NCI-H2171 treated with DMSO at 0.1 percent for 48 hours (cell line): ENCODE data around the gene ATRIP.
A peak's percentile ranks its signal among the peaks of the same experiment; 100 is the strongest.
"Not testable (repeated sequence)": the region's sequence is repeated elsewhere in the genome, so short reads cannot be mapped to it uniquely, and the experiment has no call there.

ENCODE experiments used
- DNase-seq: peaks from one replicate; lab custom pipeline; 2025; lab: John Stamatoyannopoulos, UW

The ATRIP gene

DNA sequence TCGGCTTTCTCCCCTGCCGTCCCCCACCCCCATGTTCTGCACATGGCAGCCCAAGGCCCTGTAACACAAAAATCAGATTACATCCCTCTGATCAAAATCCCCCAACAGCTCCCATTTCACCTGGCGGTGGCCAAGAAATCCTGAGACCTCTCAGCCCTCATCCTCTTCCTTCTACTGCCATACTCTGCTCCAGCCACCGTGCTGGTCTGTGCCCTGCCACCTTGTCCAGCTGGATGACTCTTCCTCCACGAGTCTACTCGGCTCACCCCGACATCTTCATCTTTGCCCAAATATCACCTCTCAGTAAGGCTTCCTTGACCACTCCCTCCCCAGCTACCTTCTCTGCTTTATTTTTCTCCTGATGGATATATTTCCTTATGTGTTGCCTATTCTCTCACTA, 9.7 kb upstream of the ATRIP start:
- DNase-seq: no peak

DNA sequence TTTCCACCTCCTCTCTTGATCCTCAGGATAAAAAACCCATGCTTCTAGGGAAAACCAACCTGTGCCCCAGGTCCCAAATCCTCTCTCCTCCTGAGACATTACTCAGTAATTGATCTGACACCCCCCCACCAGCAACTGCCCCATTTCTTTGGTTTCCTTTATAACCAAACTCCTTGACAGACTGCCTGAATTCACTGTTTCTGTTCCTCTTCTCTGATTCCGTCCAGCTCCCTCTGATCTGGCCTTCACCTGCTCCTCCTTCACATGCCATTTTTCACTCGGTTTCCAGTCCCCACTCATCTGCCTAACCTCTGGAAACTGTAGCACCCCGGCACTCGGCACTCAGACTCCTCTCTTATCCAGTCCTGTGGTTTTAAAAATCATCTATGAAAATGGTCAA, 8.7 kb upstream of the ATRIP start:
- DNase-seq: no peak

DNA sequence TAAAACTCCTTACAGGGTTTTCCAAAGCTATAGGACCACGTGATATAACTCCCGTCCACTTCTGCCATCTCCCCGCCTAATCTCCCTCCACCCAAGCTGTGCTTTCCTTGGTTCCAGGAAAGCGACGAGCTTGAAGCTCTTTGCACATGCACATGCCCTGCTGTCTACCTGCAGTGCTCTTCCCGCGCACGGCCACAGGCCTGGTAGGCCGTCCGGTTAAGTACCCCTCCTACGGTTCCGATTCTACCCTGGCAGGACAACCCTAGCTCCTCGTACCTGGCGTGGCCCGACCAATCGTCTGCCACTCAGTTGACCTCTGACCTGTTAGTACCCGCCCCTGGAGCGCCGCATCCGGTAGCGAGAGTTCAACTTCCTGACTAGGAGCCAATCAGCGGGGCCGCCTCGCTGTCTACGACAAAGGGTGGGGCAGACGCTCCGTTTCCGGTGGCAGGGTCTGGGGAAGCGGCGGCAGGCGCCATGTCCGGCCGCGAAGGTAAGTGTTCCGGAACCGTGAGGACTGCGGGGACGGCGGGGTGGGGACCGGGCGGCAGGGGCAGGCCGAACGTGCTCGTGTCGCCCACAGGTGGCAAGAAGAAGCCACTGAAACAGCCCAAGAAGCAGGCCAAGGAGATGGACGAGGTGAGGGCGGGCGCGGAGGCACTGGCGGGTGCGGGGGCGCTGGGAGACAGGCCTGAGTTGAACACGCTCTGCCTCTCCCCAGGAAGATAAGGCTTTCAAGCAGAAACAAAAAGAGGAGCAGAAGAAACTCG, 6.5 kb upstream of the ATRIP start, which contains the start of the genes CCDC51 and TMA7:
Gene CCDC51 (minus strand): TSS at position 300 of the 770 bp plus-strand sequence. CDS start 4,991 bp downstream, outside the sequence.
Gene TMA7 (plus strand): TSS at position 438 of the 770 bp plus-strand sequence. CDS start 40 bp downstream, at position 478.
- peak; percentile 94 for DNase-seq

DNA sequence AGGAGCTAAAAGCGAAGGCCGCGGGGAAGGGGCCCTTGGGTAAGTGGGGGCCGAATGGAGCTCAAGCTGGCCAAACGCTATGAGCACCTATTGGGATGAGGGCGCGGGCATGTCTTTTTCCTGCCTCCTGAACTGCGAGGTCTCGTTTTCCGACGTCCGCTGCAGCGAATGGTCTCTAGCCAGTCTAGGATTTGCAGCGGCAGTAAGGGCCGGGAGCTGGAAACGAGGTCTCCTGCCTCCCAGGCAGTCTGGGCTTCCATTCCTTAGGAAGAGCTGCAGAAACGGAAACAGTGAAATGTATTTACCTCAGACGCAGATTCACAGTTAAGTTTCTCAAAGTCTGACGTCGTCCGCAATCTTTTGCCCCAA, 6.0 kb upstream of the ATRIP start:
- no peak for DNase-seq

DNA sequence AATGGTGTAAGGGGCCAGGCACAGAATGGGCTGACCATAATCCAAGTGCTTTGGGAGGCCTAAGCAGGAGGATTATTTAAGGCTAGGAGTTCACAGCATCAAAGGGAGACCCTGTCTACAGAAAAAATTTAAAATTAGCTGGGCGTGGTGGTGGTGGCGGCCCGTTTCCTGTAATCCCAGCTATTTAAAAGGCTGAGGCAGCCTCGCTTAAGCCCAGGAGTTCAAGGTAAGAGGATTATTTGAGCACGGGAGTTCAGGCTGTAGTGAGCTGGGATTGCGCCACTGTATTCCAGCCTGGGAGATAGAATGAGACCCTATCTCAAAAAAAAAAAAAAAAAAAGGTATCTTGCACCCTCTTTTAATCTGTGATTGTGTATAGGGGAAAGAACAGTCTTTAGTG, 4.6 kb upstream of the ATRIP start:
- no peak for DNase-seq

DNA sequence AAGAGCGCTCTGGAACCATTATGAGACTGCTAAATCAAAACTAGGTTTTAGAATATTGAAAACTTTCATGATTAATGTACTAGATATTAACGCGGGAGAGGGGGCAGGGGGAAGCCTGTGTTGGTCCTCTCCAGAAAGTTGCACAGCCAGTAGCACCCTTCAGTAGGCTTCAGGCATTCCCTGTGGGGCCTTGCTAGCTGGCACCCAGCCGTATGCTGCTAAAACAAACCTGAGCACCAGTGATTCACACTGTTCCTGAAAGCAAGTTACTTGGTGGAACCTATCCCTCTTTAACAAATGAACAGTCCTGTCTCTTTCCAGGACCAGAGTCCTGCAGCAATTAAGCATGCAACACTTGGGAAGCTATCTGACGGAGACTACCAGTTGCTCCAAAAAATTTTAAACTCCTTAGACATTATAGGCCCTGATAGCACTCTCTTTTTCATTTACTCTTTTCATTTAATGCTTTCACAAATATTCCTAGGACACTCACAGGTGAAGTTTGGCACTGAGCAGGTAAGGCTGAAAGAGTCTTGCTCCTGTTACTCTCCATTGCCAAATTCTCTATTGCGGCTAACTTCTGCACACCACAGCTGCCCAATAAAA, 1.2 kb upstream of the ATRIP start:
- no peak for DNase-seq

DNA sequence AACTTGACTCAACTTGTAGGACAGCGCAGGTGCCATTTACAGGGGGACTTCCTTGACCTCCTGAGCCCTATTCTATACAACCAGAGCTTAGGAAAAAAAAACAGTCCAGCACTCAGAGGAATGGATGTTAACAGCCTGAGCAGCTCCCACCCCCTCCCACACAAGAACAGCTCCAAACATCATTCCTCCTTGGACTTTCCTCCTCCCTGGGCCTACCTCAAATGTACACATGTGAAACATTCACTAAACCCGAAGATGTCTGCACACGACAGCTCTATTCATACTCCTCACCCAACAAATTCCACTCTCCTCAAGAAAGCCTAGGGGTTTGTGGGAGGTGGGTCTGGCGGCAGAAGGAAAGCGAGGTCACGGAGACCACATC, 503 bp upstream of the ATRIP start:
- no peak for DNase-seq

DNA sequence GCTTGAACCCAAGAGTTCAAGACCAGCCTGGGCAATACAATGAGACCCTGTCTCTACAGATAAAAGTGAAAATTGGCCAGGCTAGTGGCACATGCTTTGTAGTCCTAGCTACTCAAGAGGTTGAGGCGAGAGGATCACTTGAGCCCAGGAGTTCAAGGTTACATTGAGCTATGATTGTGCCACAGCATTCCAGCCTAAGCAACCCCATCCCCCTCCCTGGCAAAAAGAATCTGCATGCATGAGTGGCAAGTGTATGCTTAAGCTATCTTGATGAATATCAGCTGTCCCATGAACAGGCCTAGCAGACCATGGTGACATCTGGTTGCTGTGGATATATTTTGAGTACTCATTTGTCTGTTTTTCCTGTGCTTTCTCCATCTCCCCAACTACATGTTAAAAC, 4.7 kb downstream of the ATRIP start:
- no peak for DNase-seq

DNA sequence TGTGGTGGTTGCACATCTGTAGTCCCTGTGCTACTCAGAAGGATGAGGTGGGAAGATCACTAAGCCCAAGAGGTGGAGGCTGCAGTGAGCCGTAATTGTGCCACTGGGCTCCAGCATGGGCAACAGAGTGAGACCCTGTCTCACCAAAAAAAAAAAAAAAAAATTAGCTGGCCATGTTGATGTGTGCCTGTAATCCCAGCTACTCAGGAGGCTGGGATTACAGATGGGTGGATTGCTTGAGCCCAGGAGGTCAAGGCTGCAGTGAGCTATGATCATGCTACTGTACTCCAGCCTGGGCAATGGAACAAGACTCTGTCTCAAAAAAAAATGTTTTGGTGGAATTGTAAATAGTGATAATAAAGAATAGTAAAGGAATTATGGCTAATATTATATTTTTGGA, 9.9 kb downstream of the ATRIP start:
- DNase-seq: no peak

DNA sequence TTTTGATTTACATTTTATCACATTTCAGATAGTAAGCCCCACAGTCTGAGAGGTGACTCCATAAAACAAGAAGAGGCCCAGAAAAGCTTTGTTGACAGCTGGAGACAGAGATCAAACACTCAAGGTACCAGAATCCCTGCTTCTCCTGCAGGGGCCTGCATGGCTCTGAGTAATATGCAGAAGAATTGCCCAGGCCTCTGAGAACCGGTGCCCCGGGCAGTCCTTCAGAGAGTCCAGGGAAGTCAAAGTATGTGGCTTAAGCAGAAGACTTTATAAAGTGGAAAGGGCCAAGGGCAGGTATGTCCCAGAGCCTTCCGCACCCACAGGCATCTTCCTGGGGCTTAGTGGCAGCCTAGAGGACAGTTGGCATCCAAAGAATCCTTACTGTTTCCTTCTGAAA, 12.8 kb downstream of the ATRIP start:
- no peak for DNase-seq

DNA sequence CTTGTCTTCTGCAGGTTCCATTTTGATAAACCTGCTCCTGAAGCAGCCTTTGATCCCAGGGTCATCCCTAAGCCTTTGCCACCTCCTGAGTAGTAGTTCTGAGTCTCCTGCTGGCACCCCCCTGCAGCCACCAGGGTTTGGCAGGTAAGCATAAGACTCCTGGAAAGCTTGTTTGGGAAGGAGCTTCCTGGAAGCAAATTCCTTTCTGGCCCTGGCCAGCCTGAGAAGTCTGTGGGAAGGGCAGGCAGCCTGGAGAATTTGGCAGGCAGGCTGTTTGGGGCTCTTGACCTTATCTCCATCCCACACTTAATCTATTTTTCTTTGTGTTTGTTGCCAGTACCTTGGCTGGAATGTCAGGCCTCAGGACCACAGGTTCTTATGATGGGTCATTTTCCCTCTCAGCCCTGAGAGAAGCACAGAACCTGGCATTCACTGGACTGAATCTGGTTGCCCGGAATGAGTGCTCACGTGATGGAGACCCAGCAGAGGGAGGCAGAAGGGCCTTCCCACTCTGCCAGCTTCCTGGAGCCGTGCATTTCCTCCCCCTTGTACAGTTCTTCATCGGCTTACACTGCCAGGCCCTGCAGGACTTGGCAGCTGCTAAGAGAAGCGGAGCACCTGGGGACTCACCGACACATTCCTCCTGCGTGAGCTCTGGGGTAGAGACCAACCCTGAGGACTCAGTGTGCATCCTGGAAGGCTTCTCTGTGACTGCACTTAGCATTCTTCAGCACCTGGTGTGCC, 13.4 kb downstream of the ATRIP start:
- DNase-seq: no peak

DNA sequence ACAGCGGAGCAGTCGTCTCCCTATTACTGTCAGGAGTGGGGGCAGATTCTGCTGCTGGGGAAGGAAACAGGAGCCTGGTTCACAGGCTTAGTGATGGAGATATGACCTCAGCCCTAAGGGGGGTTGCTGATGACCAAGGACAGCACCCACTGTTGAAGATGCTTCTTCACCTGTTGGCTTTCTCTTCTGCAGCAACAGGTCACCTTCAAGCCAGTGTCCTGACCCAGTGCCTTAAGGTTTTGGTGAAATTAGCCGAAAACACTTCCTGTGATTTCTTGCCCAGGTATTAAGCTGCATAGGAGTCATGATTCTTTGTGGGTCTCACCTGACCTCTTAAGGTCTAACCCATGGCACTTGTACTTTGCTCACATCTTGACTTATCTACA, 14.0 kb downstream of the ATRIP start:
- no peak for DNase-seq

DNA sequence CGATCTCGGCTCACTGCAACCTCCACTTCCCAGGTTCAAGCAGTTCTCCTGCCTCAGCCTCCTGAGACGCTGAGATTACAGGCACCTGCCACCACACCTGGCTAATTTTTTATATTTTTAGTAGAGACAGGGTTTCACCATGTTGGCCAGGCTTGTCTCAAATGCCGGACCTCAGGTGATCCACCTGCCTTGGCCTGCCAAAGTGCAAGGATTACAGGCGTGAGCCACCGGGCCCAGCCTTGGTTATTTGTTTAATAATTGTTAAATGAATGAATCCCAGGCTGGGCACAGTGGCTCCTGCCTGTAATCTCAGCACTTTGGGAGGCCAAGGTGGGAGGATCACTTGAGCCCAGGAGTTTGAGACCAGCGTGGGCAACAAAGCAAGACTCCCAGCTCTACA, 15.2 kb downstream of the ATRIP start:
- not testable (repeated sequence) for DNase-seq

DNA sequence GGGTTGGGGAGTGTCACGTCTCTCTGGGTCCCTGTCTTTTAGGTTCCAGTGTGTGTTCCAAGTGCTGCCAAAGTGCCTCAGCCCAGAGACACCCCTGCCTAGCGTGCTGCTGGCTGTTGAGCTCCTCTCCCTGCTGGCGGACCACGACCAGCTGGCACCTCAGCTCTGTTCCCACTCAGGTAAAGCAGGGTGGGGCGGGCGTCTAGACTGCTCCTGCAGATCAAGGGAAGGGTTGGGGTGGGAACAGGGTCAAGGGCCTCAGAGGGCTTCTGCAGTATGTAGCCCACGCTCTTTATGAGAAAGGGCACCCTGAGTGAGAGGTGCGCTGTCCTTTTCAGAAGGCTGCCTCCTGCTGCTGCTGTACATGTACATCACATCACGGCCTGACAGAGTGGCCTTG, 17.2 kb downstream of the ATRIP start:
- no peak for DNase-seq

DNA sequence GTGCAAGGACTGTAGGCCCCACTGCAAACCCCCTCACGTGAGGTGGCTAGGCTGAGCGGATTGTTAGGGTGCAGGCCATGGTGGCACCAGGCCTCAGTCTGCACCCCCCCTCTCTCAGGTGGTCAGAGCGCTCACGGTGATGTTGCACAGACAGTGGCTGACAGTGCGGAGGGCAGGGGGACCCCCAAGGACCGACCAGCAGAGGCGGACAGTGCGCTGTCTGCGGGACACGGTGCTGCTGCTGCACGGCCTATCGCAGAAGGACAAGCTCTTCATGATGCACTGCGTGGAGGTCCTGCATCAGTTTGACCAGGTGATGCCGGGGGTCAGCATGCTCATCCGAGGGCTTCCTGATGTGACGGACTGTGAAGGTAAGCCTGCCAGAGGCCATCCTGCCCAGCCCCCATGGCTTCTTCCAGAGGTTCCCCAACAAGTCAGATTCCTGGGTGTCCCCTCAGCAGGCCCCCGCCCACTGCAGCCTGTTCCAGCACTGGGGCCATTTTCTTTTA, 18.2 kb downstream of the ATRIP start:
- no peak for DNase-seq

DNA sequence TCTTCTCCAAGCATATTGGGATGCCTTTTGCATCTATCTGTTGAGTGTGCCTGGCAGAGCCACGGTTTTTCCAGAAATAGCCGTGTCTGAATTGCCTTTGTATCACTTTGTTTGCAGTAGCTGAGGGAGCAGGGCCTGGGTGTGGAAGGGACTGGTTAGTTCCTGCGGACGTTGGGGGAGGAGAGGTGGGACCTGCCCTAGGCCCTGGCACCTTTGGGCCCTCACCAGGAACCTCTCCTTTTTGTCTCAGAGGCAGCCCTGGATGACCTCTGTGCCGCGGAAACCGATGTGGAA, 18.6 kb downstream of the ATRIP start:
- DNase-seq: no peak

DNA sequence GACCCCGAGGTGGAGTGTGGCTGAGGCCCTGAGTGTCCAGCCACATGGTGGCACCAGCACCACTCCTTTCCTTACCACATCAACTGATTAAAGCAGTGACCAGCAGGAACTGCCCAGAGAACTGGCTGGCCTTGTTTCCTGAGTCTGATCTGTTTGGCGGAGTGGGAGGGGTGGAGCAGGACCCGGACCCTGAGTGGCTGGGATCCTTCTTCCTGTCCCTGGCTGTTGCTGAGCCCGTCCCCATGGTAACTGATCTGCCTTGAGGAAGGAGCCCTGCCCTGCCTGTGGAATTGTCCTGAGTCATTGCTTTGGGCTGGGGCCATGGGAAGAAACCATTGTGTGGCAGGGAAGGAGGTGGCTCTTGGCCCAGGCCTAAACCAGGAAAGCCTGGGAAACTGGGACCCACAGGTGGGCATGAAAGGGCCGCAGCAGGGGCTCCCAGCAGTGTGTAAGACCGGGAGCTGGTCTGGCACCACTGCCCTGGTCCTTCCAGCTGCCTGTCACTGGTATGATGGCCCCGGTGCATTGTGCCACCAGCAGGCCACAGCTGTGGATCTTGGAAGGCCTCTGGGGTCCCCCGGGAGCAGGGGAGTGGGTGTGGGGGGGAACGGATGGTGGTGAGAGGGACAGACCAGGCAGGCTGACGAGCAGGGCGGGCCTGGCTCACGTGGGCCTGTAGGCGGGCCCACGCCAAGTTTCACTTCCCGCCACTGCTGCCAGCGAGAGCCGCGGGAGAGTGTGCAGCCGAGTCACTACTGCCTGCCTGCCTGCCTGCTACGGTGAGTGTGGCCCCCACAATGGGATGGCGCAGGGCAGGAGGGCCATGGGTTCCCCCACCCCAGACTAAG, 19.2 kb downstream of the ATRIP start:
- no peak for DNase-seq

DNA sequence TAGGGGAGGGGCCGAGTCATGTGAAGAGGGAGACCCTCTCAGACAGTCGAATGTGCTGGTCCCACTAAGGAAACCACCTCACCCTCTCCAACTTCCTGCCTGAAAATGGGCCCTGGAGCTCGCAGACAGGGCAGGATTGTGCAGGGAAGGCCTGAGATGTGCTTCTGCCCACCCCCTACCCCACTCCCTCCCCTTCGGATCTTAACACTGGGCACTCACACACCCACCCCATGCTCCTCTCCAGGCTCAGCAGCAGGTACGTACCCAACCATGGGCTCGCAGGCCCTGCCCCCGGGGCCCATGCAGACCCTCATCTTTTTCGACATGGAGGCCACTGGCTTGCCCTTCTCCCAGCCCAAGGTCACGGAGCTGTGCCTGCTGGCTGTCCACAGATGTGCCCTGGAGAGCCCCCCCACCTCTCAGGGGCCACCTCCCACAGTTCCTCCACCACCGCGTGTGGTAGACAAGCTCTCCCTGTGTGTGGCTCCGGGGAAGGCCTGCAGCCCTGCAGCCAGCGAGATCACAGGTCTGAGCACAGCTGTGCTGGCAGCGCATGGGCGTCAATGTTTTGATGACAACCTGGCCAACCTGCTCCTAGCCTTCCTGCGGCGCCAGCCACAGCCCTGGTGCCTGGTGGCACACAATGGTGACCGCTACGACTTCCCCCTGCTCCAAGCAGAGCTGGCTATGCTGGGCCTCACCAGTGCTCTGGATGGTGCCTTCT, 20.0 kb downstream of the ATRIP start:
- DNase-seq: no peak

DNA sequence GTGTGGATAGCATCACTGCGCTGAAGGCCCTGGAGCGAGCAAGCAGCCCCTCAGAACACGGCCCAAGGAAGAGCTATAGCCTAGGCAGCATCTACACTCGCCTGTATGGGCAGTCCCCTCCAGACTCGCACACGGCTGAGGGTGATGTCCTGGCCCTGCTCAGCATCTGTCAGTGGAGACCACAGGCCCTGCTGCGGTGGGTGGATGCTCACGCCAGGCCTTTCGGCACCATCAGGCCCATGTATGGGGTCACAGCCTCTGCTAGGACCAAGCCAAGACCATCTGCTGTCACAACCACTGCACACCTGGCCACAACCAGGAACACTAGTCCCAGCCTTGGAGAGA, 20.5 kb downstream of the ATRIP start:
- no peak for DNase-seq

DNA sequence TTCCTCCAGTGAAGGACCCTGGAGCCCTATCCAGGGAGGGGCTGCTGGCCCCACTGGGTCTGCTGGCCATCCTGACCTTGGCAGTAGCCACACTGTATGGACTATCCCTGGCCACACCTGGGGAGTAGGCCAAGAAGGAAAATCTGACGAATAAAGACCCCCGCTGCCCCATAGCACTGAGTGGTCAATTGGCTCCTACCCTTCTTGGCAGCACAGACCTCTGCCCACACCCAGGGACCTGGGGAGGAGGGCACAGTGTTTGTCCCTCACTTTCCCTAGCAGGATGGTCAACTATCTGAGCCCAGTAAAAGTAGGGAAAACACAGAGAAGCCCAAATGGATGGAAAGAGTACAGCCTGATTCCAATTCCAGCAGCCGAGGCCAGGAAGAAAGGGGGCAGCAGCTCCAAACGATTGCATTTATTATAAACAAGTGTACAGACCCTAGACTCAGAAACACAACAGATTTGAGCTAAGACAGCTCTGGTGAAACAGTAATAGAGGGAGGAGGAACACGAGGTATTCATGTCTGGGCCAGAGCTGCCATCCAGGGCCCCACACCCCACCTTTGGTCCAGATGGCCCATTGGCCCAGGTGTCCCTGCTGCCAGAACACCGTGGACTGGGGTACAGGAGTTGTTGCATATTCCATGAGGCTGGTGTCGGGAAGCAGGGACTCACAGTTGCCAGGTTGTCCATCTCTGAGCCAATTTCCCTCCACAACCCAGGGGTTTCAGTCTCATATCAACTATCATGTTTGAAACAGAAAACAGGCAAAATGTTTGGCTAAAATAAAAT, 21.1 kb downstream of the ATRIP start:
- no peak for DNase-seq

DNA sequence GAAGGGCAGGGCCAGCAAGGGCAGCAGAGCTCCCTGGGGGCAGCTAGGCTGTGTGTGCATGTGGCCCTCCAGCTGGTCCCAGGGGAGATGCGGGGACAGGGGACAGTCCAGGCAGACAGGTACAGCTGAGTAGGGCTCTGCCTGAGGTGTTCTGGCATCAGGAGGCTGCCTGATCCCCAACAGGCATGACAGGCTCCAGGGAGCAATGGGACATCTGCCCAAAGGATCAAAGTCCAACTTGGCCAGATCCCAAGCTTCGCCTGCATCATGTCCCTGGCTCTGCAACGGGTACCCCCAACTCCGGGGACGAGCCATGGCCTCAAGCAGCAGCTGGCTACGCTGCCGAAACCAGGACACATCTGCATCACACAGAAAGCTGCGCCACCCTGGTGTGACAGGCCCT, 21.8 kb downstream of the ATRIP start:
- no peak for DNase-seq
